ENCODE data around the gene NR1H2. TPM values are rescaled to one million over a fixed set of nuclear protein-coding genes. Genes with fewer than 3 reads are reported as not detected.

The NR1H2 gene
- total RNA-seq, 2 donors from 2014 or later = 97.0 to 121 TPM

GRCh38 chr19:50377051-50377461, 799 bp downstream of the NR1H2 start:
- Histone ChIP-seq H3K27ac (peak overlapping the region; percentile 99), H3K4me3 (peak overlapping the region; percentile 93 to 95), H3K36me3 (peaks cover 44% of the 10 kb centered on the region), H3K27me3 (no peaks in the 10 kb centered on the region), H3K9me3 (no peaks in the 10 kb centered on the region), H3K4me1 (peaks cover 0 to 28% of the 10 kb centered on the region in 2 donors)
- no peak for DNase-seq (ENCODE audit: low spot score)
- TF ChIP-seq CTCF (IDR thresholded peaks at IDR 0.05) = no peak

GRCh38 chr19:50377517-50377916, 1.3 kb downstream of the NR1H2 start:
- Histone ChIP-seq H3K4me3 (no peak overlapping the region), H3K4me1 (peaks cover 0 to 28% of the 10 kb centered on the region in 2 donors), H3K27ac (no peak overlapping the region), H3K9me3 (no peaks in the 10 kb centered on the region), H3K27me3 (no peaks in the 10 kb centered on the region), H3K36me3 (peaks cover 48% of the 10 kb centered on the region)
- DNase-seq (ENCODE audit: low spot score) = no peak
- TF ChIP-seq CTCF (IDR thresholded peaks at IDR 0.05) = no peak

- no peak for TF ChIP-seq CTCF (IDR thresholded peaks at IDR 0.05)
- Histone ChIP-seq H3K9me3 (no peaks in the 10 kb centered on the region), H3K27ac (no peak overlapping the region), H3K4me3 (no peak overlapping the region), H3K27me3 (no peaks in the 10 kb centered on the region), H3K36me3 (peaks cover 53% of the 10 kb centered on the region), H3K4me1 (peaks cover 0 to 28% of the 10 kb centered on the region in 2 donors)
- no peak for DNase-seq (ENCODE audit: low spot score)
Observed at GRCh38 chr19:50378169-50378862, 2.1 kb downstream of the NR1H2 start.

GRCh38 chr19:50378863-50379236, 2.6 kb downstream of the NR1H2 start:
- peaks cover 53% of the 10 kb centered on the region for H3K36me3 ChIP-seq

GRCh38 chr19:50379602-50380001, 3.3 kb downstream of the NR1H2 start:
- Histone ChIP-seq H3K36me3 (peaks cover 53% of the 10 kb centered on the region), H3K27me3 (no peaks in the 10 kb centered on the region), H3K4me1 (peaks cover 0 to 37% of the 10 kb centered on the region in 2 donors), H3K27ac (no peak overlapping the region), H3K4me3 (no peak overlapping the region), H3K9me3 (no peaks in the 10 kb centered on the region)
- no peak for TF ChIP-seq CTCF (IDR thresholded peaks at IDR 0.05)
- DNase-seq (ENCODE audit: low spot score) = no peak

More at GRCh38 chr19:50378863-50379236, 2.6 kb downstream of the NR1H2 start:
- Histone ChIP-seq H3K4me1 (peaks cover 0 to 33% of the 10 kb centered on the region in 2 donors), H3K9me3 (no peaks in the 10 kb centered on the region), H3K27ac (no peak overlapping the region), H3K4me3 (no peak overlapping the region), H3K27me3 (no peaks in the 10 kb centered on the region)
- no peak for TF ChIP-seq CTCF (IDR thresholded peaks at IDR 0.05)
- DNase-seq (ENCODE audit: low spot score) = no peak

GRCh38 chr19:50380137-50380536, 3.9 kb downstream of the NR1H2 start:
- H3K27me3 ChIP-seq = no peaks in the 10 kb centered on the region
- H3K36me3 ChIP-seq = peaks cover 53% of the 10 kb centered on the region
- TF ChIP-seq CTCF (IDR thresholded peaks at IDR 0.05) = no peak
- H3K27ac ChIP-seq = no peak overlapping the region
- no peak for DNase-seq (ENCODE audit: low spot score)
- H3K4me3 ChIP-seq = no peak overlapping the region
- H3K9me3 ChIP-seq = no peaks in the 10 kb centered on the region
- peaks cover 0 to 43% of the 10 kb centered on the region in 2 donors for H3K4me1 ChIP-seq

Data from right atrium auricular region (tissue), 2 donors.